Ecto neural progenitor cell (in vitro differentiated cells): Measurements from ENCODE around the gene FSTL4.
A peak's percentile ranks its signal among the peaks of the same experiment; 100 is the strongest.
"Not testable (repeated sequence)": the region's sequence is repeated elsewhere in the genome, so short reads cannot be mapped to it uniquely, and the experiment has no call there.

Experiments used
- DNase-seq: peaks from one replicate; pipeline ENCODE4 v3.0.0-alpha.2; 2018; ENCODE audit warnings: low spot score

Gene FSTL4

DNA sequence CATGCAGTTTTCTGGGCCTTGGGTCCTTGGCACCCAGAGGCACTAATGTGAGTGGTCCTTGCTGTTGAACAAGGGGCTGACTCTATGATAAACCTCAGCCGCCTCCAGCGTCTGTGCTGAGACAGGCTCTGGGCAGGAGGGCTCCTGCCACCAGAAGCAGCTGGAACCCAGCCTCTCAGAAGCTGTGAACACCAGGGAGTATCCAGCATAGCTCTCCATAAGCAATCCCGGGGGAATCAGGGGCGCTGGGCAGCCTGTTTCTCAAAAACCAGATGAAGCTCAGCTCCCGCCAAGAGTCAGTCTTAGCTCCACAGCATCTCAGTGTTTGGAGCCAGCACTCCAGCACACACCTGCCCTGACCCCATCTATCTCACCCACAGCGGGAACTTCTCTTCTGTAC, 390.3 kb downstream of the FSTL4 start:
- no peak for DNase-seq

DNA sequence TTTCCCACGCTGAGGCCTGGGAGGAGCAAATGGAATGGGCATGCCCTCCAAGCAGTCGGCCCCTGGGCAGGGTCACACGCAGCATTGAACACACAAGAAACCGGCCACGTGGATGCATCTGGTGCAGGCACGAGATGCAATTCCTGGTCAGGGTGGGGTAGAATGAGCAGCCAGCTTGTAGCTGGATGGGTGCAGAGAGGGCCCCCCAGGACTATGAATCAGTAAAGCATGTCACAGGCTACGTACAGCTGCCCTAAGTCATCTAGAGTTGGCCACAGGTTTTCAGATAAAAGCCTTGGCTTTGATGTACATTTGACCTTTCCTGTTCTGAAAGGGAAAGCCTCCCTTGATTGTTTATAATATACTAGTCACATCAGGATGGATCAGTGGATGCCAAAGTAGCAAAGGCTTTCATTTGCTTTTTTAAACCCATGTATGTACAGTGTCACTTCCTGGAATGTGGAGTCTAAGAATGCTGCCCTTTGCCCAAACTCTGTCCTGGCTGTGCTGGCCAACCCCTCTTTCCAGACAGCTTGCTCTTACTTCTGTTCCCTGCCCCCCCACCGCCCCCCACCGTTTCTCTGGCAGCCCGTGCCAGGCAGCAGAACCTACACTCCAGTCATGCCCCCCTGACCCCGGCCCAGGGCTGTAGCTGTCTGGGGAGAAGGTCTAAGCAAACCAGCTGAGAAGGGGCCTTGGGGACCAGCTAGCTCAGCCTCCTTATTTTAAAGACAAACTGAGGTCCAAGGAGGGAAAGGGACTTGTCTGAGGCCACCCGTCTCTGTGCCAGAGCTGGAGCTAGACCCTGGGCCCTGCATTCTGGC, 391.3 kb downstream of the FSTL4 start:
- DNase-seq = peak; percentile 37

DNA sequence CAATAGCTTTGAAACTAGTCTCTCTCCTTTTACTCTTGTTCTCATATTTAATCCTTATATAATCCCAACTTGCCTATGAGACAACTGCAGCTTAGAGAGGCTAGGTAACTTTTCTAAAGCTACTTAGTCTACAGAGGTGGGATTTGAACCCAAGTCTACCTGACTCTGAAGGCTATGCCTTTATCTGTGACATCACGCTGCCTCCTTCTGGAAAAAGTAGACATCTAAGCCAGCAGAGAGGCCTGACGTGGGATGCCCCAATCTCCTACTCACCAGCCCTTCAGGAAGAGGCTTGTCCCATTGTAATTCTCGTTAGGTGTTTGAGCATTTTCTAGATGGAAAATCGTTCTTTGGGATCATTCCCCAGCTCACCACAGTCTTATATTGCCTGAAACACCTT, 393.0 kb downstream of the FSTL4 start:
- no peak for DNase-seq

DNA sequence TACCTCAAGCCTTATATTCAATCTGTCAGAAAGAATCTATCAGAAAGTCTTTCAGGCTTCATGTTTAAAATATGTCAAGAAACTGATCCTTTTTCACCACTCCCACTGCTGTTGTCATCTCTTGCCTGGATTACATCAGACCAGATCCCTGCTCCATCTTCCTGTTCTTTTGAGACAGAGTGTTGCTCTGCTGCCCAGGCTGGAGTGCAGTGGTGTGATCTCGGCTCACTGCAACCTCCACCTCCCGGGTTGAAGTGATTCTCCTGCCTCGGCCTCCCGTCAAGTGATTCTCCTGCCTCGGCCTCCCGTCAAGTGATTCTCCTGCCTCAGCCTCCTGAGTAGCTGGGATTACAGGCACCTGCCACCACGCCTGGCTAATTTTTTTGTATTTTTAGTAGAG, 396.2 kb downstream of the FSTL4 start:
- not testable (repeated sequence) for DNase-seq

DNA sequence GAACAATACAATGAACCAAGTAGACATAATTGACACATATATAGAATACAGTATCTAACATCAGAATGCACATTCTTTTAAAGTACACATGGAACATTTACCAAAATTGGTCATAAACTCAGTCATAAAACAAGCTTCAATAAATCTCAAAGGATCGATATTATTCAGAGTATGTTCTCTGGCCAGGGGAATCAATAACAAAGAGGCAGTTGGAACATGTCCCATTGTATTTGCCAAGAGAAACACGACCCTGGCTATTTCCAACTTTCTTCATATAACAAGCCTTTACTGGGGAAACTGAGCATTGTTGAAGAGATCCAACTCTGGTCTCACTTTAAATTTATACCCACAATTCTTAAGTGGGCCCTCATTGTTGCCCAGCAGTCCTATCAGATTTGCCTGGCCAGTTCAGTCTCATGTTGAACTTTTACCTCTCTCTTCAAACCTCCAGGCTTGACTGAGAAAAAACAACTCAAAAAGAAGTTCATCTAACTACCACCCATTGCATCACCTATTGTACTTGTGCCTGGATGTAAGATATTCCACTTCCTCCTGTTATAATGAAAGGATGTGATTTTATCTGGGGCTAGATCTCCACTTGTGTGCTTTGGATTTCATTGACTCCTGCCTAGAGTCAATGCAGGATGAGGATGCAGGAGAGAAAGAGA, 398.1 kb downstream of the FSTL4 start:
- no peak for DNase-seq

DNA sequence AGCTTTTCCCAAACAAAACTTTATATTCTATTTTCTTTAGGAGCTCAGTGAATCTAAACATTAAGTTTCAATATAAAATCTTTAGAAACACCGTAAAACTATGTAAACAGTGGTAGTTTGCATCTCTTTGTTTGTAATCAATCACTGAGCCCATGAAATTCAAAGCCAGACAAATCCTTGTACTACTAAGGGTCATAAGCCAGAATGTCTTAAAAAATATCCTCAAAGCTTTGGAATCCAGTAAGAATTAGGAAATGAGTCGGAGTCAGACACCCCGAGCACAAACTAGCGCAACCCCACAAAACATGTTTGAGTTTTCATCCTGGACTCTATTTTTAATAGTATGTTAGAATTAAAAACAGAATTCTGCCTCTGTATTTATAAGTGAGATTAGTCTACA, 406.7 kb downstream of the FSTL4 start:
- no peak for DNase-seq

DNA sequence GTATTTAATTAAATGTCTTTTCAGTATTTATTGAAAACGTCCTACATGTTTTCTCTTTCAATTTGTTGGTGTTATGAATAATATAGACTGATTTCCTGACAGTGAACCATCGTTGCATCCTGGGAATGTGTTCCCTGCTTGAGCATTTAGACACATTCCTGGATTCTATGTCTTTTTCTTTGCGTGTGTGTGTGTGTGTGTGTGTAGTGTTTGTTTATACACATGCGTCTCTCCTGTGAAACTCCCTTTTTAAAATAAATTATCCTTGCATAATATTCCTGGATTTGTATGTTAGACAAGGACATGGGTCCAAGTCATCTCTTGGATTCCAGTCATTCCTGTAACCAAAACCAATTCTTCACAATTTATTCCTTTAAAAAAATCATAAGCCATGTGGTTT, 407.1 kb downstream of the FSTL4 start:
- DNase-seq = no peak

DNA sequence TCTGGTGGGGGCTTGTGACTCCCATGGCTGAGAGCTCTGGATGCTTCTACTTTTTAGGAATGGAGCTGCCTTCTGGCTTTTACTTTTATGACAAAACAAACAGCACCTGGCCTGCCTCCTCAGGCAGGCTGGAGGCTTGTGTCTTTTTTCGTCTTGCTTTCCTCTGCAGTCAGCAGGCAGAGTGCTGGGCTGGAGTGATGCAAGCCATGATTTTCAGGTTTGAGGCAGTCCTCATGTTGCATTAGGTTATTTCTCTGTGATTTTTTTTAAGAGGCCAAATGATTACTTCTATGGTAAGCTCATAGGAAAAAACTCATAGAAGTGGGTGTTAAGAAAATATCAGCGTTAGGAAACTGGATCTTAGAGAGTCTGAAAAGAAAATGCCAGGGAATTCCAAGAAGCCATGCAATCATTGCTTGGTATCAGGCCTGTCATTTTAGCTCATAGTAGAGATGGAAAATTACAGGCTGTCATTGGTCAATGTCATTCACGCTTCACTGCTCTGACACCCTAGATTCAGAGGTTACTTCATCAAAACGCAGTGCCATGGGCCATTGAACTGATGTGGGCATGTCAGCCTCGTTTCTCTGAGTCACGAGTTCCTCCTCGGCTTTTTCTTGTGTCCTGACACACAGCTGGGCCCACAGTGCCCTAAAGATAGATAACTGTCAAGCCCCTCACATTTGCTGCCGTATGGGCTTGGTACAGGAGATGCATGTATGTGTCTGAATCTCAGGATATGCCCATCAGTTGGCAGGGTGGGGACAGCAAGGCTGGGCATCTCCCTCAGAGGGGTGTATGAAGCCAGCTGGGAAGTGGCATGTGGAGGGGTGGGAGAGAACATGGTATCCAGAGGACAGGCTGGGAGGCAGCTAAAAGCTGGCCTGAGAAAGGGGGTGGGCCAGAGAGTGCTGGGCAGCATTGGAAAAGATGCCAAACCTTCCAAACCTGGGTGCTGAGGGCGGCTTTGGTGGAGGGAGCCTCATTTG, 408.7 kb downstream of the FSTL4 start:
- peak; percentile 10 for DNase-seq

DNA sequence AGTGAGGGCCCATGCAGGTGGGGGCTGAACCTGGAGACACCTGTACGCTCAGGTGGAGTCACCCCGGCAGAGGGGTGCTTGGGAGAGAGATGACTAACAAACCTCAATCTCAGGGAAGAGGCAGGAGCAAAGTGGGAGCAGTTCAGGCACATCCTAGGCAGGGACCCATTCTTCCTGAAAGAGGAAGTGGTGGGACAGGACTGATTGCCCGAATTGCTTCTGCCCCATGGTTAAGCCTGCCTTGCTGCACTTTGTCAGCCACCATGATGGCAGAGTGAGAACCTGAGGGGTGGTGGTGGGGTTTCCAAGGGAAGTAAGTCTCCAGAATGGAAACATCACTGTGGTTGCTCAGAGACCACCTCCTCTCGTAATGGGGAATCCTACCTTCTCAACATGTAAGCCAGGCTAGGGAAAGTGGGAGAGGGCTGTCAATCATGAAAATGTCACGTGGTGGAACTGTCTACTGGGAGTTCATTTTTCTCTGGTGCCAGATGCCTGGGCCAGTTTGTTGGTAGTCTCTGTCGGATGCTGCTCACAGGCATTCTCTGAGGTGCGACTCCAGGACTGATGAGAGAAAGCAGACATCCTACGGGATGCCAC, 410.2 kb downstream of the FSTL4 start:
- DNase-seq = peak; percentile 22

DNA sequence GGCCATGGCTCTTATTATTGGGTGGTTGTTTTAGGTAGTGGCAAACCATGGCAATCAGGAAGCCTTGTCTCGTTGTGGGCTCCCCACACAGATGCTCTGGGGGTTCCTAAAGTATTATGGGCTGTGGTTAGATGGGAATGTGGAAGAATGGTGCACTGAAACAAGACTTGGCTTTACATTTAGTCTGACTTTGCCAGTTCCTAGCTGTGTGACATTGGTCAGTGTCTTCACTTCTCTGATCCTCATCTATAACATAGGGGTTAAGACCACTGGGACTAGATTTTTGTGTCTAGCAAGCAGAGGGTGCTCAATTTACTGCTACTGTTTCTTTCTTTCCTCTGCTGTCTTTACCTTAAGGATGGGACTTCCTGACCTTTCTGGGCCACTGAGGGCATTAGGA, 411.0 kb downstream of the FSTL4 start:
- no peak for DNase-seq

DNA sequence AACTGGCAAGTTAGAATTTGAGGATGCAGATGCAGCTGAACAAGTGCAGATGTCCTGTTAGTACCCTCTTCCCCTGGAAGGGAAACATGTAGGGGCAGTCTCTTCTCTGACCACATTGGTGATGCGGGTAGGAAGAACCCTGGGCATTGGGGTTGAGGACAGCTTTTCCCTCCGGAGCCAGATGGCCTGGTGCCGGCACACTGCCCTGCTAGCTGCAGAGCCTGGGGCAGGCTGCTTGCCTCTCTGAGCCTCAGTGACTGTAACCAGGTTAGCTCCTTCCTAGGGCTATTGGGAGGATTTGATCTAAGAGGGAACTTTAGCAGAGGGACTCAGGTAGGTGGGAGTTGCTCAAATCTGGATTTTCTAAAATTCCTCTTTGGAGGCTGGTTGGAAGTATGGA, 412.1 kb downstream of the FSTL4 start:
- DNase-seq = peak; percentile 32

DNA sequence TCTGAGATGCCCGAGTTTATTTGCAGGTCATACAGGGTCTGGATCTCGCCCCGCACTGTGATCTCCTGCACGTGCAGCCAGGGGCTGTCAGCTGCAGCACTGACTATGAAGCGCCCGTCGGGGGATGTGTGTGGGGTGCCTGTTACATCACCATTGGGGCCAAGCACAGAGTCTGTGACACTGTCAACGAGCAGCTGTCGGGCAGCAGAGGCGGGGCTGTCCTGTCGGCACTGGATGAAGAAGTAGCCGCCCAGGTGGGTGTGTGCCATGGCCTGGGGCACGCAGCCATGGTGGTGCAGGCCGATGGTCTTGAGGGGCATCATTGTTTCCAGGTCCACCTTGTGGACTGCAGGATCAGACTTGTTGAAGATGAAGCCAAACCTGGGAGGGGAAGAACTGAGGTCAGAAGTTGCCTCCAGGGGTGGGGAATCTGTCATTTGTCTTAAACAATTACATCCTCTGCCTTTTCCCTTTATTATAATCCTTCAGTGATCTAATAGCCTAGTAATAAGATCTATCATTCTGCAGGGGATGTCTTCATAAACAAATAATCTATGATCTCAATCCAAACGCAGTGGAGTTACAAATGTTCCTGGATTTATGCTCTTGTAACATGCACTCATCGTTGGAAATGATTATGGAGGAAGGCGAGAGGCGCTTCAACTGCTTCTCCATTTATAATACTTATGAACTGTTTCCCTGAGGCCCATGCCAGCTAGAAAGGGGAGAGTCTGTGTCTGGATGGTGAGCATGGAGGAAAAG, 412.7 kb downstream of the FSTL4 start:
- DNase-seq = no peak

DNA sequence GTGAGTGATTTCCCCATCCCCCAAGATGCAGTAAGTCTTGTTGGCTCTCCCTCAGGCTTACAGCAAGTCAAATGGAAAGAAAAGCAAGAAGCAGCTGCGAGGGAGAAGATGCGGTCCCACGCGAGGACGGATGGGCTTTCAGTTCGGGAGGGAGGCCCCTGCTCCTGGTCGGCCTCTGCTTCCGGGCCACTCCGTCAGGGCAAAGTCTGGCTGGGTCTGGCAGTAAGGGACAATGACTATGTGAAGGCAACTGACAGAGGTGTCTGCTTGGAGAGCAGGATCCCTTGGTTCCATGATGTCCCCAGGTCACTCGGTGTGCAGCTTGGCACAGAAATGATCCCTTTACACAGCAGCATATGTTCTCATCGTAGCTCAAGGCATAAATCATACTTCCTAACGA, 413.8 kb downstream of the FSTL4 start:
- DNase-seq = no peak

DNA sequence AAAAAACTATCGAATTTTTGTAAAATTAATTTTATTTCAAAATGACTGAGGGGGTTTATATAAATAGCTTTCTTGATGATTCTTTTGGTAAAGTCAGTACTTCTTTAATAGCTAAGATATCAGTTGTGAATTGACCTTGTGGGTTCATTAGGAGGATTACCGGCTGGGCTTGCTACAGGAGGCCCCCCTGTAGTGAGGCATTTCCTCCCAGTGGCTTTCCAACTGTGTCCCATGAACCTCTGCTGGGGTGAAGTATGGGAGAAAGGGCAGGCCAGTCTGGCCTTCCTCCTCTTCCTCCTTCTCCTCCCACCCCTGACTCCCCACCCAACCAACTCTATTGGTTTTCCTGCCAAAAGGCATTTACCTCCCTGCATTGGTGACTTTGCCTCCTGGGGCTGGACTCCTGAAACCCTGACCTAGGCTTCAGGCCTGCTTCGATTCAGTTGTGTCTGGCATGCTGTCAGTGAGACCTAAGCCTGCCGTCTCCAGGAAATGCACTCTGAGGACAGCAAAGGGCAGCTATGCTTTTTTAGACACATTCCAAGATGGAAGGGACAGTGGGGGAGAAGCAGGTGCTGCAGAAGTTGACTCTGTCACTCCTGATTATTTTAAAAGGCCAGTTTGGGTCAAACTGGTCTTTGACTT, 415.8 kb downstream of the FSTL4 start:
- DNase-seq = no peak

DNA sequence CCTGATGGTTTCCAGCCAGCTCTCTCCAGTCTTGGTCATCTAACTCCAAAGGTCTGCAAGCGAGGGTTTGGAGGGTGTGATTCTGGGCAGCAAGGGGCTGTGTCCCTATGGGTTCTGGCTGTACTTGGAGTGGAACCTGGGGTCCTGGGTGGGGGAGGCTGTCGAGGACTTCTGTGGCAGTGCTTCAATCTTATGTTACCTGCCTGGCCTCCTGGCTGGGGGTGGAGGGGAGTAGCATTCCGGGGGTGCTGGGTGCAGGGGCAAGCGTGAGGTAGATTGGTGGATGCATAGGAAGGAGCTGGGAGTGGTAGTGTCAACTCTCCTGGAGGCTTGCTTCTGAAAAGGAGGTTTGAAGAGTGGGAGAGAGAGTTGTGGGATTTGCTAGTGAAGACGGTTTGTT, 417.1 kb downstream of the FSTL4 start:
- DNase-seq = no peak

DNA sequence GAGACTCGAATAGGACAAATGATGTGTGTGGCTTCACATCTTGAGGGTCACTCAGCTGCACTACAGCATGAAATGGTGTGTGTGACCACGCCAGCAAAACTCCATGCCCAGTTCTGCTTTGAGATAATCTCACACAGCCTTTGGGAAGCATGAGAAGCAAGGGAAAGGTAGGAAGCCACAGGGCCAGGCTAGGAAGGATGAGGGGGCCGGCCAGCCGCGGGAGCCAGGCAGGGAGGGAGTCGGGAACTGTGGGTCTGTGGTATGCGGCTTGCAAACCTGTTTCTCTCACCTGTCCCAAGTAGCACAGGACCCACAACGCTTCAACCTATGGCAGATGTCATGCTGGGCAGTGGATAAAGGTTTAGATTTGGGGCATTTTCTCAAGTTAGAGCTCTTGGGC, 418.5 kb downstream of the FSTL4 start:
- DNase-seq = no peak

DNA sequence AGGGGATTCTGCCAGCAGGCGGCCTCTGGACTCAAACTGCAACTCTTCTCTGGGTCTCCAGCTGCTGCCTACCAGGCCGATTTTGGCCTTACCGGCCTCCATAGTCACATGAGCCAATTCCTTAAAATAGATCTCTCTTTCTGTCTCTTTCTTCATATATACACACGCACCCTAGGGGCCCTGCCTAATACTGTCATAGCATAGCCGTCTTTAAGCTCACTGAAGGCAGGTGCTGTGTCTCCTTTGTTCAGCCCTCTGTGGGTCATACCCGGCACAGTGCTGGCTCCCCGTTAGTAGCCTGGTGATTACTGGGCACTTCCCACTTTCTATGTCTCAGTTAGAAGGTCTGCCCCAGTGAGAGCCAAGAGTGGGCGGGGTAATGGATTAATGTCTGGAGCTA, 419.6 kb downstream of the FSTL4 start:
- no peak for DNase-seq

DNA sequence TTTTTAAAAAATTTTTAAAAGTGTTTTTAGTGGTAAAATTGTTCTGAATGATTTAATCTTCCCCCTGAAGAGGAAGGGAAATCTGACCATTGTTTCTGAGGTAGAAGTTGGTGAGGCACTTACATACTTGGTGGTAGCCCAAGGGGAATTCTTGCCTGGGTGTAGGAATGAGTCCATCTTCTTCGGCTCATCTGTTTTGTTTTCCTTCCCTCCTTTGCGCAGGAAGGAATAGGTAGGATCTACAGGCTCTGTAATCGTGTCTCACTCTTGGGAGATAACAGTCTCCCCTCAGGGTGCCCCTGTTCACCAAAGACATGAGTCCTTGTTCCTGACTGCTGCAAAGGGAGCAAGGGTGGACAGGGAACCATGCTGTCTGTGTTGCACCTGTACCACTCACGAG, 422.5 kb downstream of the FSTL4 start:
- DNase-seq = no peak

DNA sequence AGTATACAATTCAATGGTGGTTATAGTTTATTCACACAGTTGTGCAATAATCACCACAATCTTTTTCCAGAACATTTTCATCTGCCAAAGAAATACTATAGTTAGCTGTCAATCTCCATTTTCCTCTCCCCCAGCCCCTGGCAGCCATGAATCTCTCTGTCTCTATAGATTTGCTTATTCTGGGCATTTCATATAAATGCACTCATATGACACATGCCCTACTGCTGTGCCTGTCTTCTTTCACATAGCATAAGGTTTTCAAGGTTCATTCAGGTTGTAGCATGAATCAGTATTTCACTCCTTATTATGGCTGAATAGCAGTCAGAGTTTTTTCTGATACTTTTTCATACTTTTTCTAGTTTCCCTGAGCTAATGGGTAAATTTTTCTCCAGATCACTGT, 432.9 kb downstream of the FSTL4 start:
- no peak for DNase-seq

DNA sequence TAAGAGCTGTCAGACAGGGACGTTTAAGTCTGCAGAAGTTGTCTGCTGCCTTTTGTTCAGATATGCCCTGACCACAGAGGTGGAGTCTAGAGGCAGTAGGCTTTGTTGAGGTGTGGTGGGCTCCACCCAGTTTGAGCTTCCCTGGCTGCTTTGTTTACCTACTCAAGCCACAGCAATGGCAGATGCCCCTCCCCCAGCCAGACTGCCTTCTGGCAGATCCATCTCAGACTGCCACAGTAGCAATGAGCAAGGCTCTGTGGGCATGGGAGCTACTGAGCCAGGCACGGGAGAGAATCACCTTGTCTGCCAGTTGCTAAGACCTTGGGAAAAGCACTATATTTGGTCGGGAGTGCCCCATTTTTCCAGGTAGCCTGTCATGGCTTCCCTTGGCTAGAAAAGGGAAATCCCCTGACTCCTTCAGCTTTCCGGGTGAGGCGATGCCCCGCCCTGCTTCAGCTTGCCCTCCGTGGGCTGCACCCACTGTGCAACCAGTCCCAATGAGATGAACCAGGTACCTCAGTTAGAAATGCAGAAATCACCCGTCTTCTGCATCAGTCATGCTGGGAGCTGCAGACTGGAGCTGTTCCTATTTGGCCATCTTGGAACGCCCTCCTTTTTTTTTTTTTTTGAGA, 441.5 kb downstream of the FSTL4 start:
- not testable (repeated sequence) for DNase-seq
